Right lobe of liver (tissue), 4 donors: ENCODE results near the gene EML2.

Experiments
- CTCF ChIP-seq, 4 donors: fragments of 200-600 bp in 3 of 4; fragments of 450-650 bp in 1 of 4; IDR thresholded peaks; one replicate each; pipeline versions ENCODE4 v1.5.1 to v1.8.0; 2016 to 2022; ENCODE audit warnings: antibody characterized with exemption in 4 of 4, mild to moderate bottlenecking in 2 of 4
- POLR2A ChIP-seq: fragments of 450-650 bp; IDR thresholded peaks from one replicate; pipeline ENCODE4 v1.6.1; 2017; ENCODE audit warnings: antibody characterized with exemption, mild to moderate bottlenecking
- donor health status: DM: no; HTN: no; CAD: no.
- donor health status: DM: no; HTN: no; CAD: no.
- donor health status: DM: no; HTN: yes; CAD: no.

- TF ChIP-seq POLR2A: no peak
- no peak for TF ChIP-seq CTCF (IDR thresholded peaks at IDR 0.05)
These were observed 6.0 kb upstream of the EML2 start for GRCh38 chr19:45645068-45645630.
